ENCODE data around the gene ALDH3B1. TPM values are rescaled to one million over a fixed set of nuclear protein-coding genes. Genes with fewer than 3 reads are reported as not detected.
A peak's percentile ranks its signal among the peaks of the same experiment; 100 is the strongest.

ALDH3B1 gene
- total and polyA plus RNA-seq, 2 experiments from 2014 or later, result 15.4 to 15.7 TPM

- no peaks in the 10 kb centered on the region for H3K9me2 ChIP-seq (replicated peaks; ENCODE audit: insufficient read depth)
- no peaks in the 10 kb centered on the region for H3K27me3 ChIP-seq
- no peak overlapping the region for H3K27ac ChIP-seq
- H4K20me1 ChIP-seq (ENCODE audit: insufficient read depth, poor library complexity, severe bottlenecking), result no peaks in the 10 kb centered on the region
- TF ChIP-seq, protein P1, sequence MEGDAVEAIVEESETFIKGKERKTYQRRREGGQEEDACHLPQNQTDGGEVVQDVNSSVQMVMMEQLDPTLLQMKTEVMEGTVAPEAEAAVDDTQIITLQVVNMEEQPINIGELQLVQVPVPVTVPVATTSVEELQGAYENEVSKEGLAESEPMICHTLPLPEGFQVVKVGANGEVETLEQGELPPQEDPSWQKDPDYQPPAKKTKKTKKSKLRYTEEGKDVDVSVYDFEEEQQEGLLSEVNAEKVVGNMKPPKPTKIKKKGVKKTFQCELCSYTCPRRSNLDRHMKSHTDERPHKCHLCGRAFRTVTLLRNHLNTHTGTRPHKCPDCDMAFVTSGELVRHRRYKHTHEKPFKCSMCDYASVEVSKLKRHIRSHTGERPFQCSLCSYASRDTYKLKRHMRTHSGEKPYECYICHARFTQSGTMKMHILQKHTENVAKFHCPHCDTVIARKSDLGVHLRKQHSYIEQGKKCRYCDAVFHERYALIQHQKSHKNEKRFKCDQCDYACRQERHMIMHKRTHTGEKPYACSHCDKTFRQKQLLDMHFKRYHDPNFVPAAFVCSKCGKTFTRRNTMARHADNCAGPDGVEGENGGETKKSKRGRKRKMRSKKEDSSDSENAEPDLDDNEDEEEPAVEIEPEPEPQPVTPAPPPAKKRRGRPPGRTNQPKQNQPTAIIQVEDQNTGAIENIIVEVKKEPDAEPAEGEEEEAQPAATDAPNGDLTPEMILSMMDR (IDR thresholded peaks at IDR 0.05; ENCODE audit: poor library complexity), result no peak
- TF ChIP-seq EZH2 (IDR thresholded peaks at IDR 0.05; ENCODE audit: borderline replicate concordance) (no peak), EZH2phosphoT487 (IDR thresholded peaks at IDR 0.05; ENCODE audit: low read depth, severe bottlenecking, unreplicated experiment) (no peak)
- no peaks in the 10 kb centered on the region for H3K9me3 ChIP-seq (ENCODE audit: low read depth)
- H3K36me3 ChIP-seq (replicated peaks; ENCODE audit: insufficient read depth, low read depth), result no peaks in the 10 kb centered on the region
- peaks cover 41% of the 10 kb centered on the region for H3K4me1 ChIP-seq (ENCODE audit: insufficient read depth)
- no peak overlapping the region for H2AFZ ChIP-seq
- H3K4me2 ChIP-seq, result no peak overlapping the region
- no peaks in the 10 kb centered on the region for H3K79me2 ChIP-seq
- DNase-seq (ENCODE audit: low spot score), result no peak
- WGBS (ENCODE audit: low lambda C conversion rate, missing lambda C conversion rate), result 96% methylated on average over 8 of the region's 8 CpGs
- no peak overlapping the region for H3K4me3 ChIP-seq
Measured at GRCh38 chr11:68015467-68015866, 5.3 kb downstream of the ALDH3B1 start.

GRCh38 chr11:68016161-68016903, 6.2 kb downstream of the ALDH3B1 start:
- H3K79me2 ChIP-seq, result no peaks in the 10 kb centered on the region
- no peak overlapping the region for H2AFZ ChIP-seq

DNA sequence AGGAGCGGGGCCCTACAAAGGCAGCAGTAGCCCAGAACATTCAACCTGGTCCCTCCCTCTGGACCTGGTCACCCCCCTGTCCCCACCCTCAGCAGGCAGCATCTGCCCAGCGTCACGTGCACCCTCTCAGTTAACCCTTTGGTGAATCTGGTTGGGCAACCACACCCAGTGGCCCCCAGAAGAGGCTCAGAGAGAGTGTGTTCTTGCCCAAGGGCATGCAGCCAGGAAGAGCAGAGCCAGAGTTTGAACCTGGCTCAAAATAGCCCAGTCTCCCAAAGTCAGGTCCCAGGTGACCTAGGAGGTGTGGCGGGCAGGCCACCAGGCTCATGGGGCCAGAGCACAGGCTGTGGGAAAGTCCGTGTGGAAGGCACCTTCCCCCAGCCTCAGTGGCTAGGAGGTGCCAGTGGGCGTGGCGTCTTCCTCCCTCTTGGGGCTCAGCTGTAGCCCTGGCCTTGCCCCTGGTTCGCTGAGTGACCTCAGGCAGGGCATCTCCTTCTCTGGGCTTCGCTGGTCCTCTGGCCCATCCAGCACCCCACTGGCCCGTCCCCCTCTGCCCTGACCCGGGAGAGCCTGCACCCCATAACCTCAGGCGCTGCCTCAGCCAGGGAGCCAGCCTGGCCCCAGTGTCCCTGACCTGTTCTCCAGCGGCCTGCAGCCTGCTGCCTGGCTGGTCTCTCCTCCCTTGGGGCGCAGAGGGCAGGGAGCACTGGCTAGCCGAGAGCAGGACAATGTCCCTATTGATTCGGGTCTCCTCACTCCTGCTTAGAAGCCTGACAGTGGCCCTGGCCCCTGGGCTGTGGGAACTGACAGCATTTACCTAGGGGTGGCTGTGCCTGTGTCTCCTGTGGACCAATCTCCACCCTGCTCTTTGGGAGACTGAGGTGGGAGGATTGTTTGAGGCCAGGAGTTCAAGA, 7.0 kb downstream of the ALDH3B1 start:
- Histone ChIP-seq H3K4me2 (no peak overlapping the region), H3K4me3 (no peak overlapping the region), H4K20me1 (ENCODE audit: insufficient read depth, poor library complexity, severe bottlenecking) (no peaks in the 10 kb centered on the region), H3K4me1 (ENCODE audit: insufficient read depth) (peaks cover 32% of the 10 kb centered on the region), H3K79me2 (no peaks in the 10 kb centered on the region), H3K36me3 (replicated peaks; ENCODE audit: insufficient read depth, low read depth) (no peaks in the 10 kb centered on the region), H3K9me2 (replicated peaks; ENCODE audit: insufficient read depth) (no peaks in the 10 kb centered on the region), H3K27ac (no peak overlapping the region), H3K9me3 (ENCODE audit: low read depth) (no peaks in the 10 kb centered on the region), H2AFZ (no peak overlapping the region), H3K27me3 (no peaks in the 10 kb centered on the region)
- 74% methylated on average over 16 of the region's 16 CpGs for WGBS (ENCODE audit: low lambda C conversion rate, missing lambda C conversion rate)
- TF ChIP-seq EZH2phosphoT487 (IDR thresholded peaks at IDR 0.05; ENCODE audit: low read depth, severe bottlenecking, unreplicated experiment) (no peak), EZH2 (IDR thresholded peaks at IDR 0.05; ENCODE audit: borderline replicate concordance) (no peak)
- TF ChIP-seq, protein P1 (IDR thresholded peaks at IDR 0.05; ENCODE audit: poor library complexity), result no peak
- DNase-seq (ENCODE audit: low spot score), result peak; percentile 44

More at GRCh38 chr11:68016161-68016903, 6.2 kb downstream of the ALDH3B1 start:
- no peaks in the 10 kb centered on the region for H3K9me3 ChIP-seq (ENCODE audit: low read depth)
- no peaks in the 10 kb centered on the region for H3K9me2 ChIP-seq (replicated peaks; ENCODE audit: insufficient read depth)
- no peak overlapping the region for H3K27ac ChIP-seq
- H3K4me3 ChIP-seq, result no peak overlapping the region
- WGBS (ENCODE audit: low lambda C conversion rate, missing lambda C conversion rate), result 76% methylated on average over 11 of the region's 13 CpGs
- TF ChIP-seq EZH2 (IDR thresholded peaks at IDR 0.05; ENCODE audit: borderline replicate concordance), result no peak
- TF ChIP-seq, protein P1 (IDR thresholded peaks at IDR 0.05; ENCODE audit: poor library complexity), result no peak
- TF ChIP-seq EZH2phosphoT487 (IDR thresholded peaks at IDR 0.05; ENCODE audit: low read depth, severe bottlenecking, unreplicated experiment), result no peak
- H3K4me2 ChIP-seq, result no peak overlapping the region
- DNase-seq (ENCODE audit: low spot score), result no peak
- no peaks in the 10 kb centered on the region for H4K20me1 ChIP-seq (ENCODE audit: insufficient read depth, poor library complexity, severe bottlenecking)
- H3K4me1 ChIP-seq (ENCODE audit: insufficient read depth), result peaks cover 32% of the 10 kb centered on the region
- no peaks in the 10 kb centered on the region for H3K36me3 ChIP-seq (replicated peaks; ENCODE audit: insufficient read depth, low read depth)
- H3K27me3 ChIP-seq, result no peaks in the 10 kb centered on the region

All from hepatocyte (in vitro differentiated cells).